GM19238 (cell line): Measurements from ENCODE around the gene ALDH8A1.
"Not testable (repeated sequence)": the region's sequence is repeated elsewhere in the genome, so short reads cannot be mapped to it uniquely, and the experiment has no call there.

Experiments
- DNase-seq: peaks from one replicate; pipeline ENCODE4 v3.0.0; 2011; ENCODE audit warnings: low spot score; ENCODE audit not compliant: insufficient read length

Gene ALDH8A1

GRCh38 chr6:134911547-134911946 lies 38.4 kb downstream of the ALDH8A1 start:
- no peak for DNase-seq

GRCh38 chr6:134910593-134910935 lies 39.3 kb downstream of the ALDH8A1 start:
- no peak for DNase-seq

GRCh38 chr6:134909701-134910592 lies 40.0 kb downstream of the ALDH8A1 start:
- no peak for DNase-seq

GRCh38 chr6:134908906-134909516 lies 40.9 kb downstream of the ALDH8A1 start:
- no peak for DNase-seq

- not testable (repeated sequence) for DNase-seq
Observed at GRCh38 chr6:134904731-134905130, 45.2 kb downstream of the ALDH8A1 start.

GRCh38 chr6:134903448-134903847 lies 46.5 kb downstream of the ALDH8A1 start:
- DNase-seq: no peak

- no peak for DNase-seq
Observed at GRCh38 chr6:134902936-134903335, 47.0 kb downstream of the ALDH8A1 start.

- DNase-seq: no peak
Observed at GRCh38 chr6:134902074-134902861, 47.6 kb downstream of the ALDH8A1 start.

- DNase-seq: no peak
Observed at GRCh38 chr6:134898575-134898974, 51.3 kb downstream of the ALDH8A1 start.

GRCh38 chr6:134898166-134898565 lies 51.7 kb downstream of the ALDH8A1 start:
- DNase-seq: not testable (repeated sequence)

- DNase-seq: no peak
Observed at GRCh38 chr6:134896910-134897309, 53.0 kb downstream of the ALDH8A1 start.

GRCh38 chr6:134894800-134895199 lies 55.1 kb downstream of the ALDH8A1 start:
- DNase-seq: no peak

- no peak for DNase-seq
Observed at GRCh38 chr6:134892362-134892761, 57.5 kb downstream of the ALDH8A1 start.

- no peak for DNase-seq
Observed at GRCh38 chr6:134891633-134892032, 58.3 kb downstream of the ALDH8A1 start.

GRCh38 chr6:134888316-134888715 lies 61.6 kb downstream of the ALDH8A1 start:
- DNase-seq: no peak

GRCh38 chr6:134884752-134885151 lies 65.1 kb downstream of the ALDH8A1 start:
- no peak for DNase-seq

GRCh38 chr6:134883314-134883713 lies 66.6 kb downstream of the ALDH8A1 start:
- no peak for DNase-seq

GRCh38 chr6:134882426-134883038 lies 67.4 kb downstream of the ALDH8A1 start:
- DNase-seq: no peak

- no peak for DNase-seq
Observed at GRCh38 chr6:134880487-134881190, 69.3 kb downstream of the ALDH8A1 start.

GRCh38 chr6:134878136-134878535 lies 71.8 kb downstream of the ALDH8A1 start:
- no peak for DNase-seq

- no peak for DNase-seq
Observed at GRCh38 chr6:134875367-134875766, 74.5 kb downstream of the ALDH8A1 start.
